Left renal cortex interstitium (tissue), 4 donors: ENCODE measurements around the gene EN2. TPM values are rescaled to one million over a fixed set of nuclear protein-coding genes. Genes with fewer than 3 reads are reported as not detected.
"Not testable (repeated sequence)": the region's sequence is repeated elsewhere in the genome, so short reads cannot be mapped to it uniquely, and the experiment has no call there.

Experiments used
- DNase-seq, 4 donors: peaks; one replicate each; pipeline ENCODE4 v3.0.0-alpha.2; 2013; ENCODE audit warnings: low read depth in 4 of 4, low spot score in 2 of 4, missing footprints in 1 of 4
- polyA plus RNA-seq, 4 donors: library from polyadenylated mRNA; unstranded; fragments of 120-200 nt; gene quantifications; one replicate each; pipeline ENCODE4 v1.2.1, GENCODE V29; 2013; ENCODE audit not compliant: insufficient read length in 4 of 4

Gene EN2
- polyA plus RNA-seq, 4 donors, result 0.07 to 0.76 (median 0.31) TPM

GRCh38 chr7:155425011-155425340 is 33.0 kb upstream of the EN2 start:
- DNase-seq, result no peak

- no peak for DNase-seq
These were observed 32.0 kb upstream of the EN2 start for GRCh38 chr7:155425887-155426286.

GRCh38 chr7:155426543-155427410 is 31.2 kb upstream of the EN2 start:
- no peak for DNase-seq

- no peak for DNase-seq
These were observed 30.4 kb upstream of the EN2 start for GRCh38 chr7:155427411-155428038.

DNA sequence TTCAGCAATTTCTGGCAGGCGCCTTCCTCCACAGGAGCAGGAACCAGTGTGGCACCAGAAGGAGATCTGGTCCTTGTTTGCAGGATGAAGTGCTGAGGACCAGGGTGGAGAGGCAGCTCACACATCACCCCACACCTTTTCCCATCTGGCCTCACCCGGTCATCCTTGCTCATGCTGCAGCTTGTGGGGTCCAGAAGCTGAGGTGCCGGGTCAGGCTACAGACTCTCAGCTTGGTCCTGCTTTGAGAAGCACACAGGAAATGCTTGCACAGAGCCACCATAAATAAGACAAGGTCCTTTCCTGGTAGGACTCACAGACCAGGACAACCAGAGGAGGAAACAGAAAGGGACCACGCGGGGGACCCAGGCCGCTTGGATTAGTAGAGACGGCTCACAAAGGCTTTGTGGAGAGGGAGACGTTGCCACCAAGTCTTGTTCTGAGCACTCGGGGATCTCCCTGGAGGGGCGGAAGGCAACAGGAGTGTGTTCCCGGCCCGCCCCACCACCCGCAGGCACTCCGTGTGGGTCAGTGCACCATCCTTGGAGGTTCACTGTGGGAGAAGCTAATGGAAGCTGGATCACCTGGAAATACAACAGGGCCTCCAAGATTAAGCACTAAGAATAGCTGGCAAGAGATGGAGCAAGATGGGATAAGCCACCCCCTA is 29.6 kb upstream of the EN2 start:
- DNase-seq, result no peak

GRCh38 chr7:155429651-155430050 is 28.3 kb upstream of the EN2 start:
- no peak for DNase-seq

DNA sequence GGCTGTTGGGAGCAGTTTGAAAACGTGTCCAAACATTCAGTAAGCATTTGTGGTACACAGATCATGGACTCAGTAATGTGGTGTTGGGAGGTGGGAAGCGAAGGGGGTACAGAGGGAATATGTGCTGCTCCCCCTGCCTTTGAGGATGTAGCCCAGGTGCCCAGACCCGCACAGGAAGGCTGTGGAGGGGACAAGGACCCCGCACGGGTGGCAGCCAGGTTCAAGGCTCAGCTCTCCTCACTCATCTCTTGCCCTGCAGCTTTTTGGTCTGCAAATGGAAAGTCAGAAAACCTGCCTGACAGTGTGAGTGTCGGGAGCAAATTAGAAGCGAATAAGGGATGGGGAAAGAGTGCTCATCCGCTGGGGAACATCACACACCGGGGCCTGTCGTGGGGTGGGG is 27.3 kb upstream of the EN2 start:
- no peak for DNase-seq

GRCh38 chr7:155431231-155431630 is 26.7 kb upstream of the EN2 start:
- DNase-seq, result no peak

- DNase-seq, result no peak
These were observed 26.2 kb upstream of the EN2 start for GRCh38 chr7:155431711-155432110.

- DNase-seq, result no peak
These were observed 22.8 kb upstream of the EN2 start for GRCh38 chr7:155435110-155435509.

GRCh38 chr7:155437836-155438235 is 20.1 kb upstream of the EN2 start:
- DNase-seq, result no peak

DNA sequence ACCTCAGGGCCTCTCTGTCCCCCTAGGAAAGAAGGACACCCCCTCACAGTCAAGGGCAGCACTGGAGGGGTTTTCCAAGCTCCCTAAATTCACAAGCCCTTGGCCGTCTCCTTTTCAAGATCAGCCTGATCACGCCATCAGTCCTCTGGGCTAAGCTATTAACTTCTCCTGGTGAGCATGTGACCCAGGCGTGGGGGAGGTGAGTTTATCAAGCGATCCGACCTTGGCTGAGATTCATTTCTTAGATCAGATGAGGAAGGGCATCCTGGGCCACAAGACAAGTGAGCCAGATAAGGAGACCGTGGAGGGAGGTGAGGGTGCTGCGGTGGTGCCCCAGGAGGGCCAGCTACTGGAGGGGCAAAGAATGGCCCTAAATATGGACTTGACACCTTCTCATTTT is 19.2 kb upstream of the EN2 start:
- no peak for DNase-seq

- no peak for DNase-seq
These were observed 18.5 kb upstream of the EN2 start for GRCh38 chr7:155439311-155440017.

DNA sequence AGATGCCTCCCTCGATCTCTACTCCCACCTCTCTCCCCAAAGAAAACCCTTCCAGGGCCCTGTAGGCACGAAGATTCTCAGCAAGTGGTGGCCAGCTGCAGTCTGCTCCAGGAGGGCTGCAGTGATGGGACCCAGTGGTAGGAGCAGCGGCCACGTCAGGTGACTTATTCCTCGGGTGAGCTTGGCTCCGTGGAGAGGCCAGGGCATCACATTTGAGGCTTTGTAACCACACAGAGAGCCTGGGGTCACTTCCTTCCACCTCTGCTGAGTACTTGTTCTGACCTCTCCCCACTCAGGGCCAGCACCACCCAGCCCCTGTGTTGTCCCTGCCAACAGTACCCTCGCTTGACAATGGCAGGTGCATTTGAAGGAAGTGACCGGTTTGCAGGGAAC is 17.9 kb upstream of the EN2 start:
- DNase-seq, result no peak

DNA sequence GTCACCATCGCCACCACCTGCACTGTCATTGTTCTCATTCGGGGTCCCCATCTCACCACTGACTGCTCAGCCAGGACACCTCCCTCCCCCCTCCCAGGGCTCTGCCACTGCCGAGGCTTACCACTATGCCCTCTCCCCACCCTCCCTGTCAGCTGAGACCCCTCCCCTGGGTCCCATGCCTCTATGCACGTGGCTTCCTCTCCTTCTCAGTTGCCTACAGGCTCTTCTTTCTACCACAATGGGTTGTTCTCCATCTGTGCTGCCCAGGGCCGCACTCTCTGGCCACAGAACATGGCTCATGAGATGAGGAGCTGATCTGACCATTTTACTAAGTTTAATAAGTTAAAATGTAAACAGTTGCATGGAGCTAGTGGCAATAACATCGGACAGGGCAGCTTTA is 16.1 kb upstream of the EN2 start:
- DNase-seq, result no peak

DNA sequence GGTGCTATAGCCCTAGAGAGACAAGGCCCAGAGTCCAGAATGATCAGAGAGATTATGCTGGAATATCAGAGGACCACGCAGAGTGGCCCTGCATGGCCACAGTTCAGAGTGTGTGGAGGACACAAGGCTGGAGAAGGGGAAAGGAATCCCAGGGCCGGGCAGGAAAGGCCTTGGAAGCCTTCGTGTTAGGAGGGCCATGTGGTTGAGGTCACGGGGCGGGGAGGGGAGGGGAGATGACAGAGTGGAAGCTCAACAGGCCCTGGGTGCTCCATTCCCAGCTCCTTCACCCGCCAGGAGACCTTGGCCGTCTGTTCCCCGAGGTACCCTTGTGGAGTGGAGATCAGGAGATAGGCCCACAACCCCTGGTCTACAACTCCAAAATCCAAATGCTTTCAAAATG is 13.2 kb upstream of the EN2 start:
- DNase-seq, result no peak

GRCh38 chr7:155445606-155446005 is 12.3 kb upstream of the EN2 start:
- DNase-seq, result not testable (repeated sequence)

GRCh38 chr7:155447603-155448002 is 10.3 kb upstream of the EN2 start:
- DNase-seq, result no peak

GRCh38 chr7:155448632-155449007 is 9.3 kb upstream of the EN2 start:
- no peak for DNase-seq

DNA sequence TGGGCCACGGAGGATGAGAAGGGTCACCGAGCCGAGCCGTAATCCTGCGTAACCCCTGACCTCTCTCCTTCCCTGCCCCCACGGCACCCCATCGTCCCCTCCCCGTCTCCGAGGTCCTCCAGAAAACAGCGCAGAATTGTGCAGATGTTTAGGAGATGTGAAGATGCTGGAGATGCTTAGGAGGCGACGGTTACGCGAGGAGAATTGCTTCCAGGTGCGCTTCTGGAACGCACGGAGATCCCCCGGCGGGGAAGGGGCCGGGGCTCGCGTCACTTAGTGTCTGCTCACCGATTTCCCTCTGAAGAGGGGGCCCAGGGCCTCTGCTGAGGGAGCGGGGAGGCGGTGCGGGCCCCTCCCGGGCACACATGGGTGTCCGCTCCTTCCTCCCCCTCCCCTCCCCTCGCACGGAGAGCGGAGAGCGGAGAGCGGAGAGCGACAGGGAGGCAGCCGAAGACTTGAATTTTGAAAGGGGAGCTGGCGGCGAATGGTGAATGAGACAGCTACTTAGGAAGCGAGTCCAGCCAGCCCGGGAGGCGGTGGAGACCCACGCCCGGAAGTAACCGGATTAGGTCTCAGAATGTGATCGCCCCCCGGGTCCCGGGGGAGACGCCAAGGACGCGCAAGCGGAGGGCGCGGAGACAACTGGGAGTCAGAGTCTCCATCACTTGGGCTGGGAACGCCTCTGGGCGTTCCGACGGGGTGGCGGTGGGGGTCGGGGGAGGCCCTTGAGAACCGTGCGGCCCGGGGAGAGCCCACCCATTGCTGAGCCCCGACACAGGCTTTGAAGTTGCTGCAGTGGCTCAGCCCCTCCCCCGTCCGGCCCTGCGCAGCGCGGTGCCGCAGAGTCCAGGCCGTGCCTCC is 8.7 kb upstream of the EN2 start:
- no peak for DNase-seq
